Heart left ventricle (tissue), 16 donors: Measurements from ENCODE around the gene ANKLE1. TPM values are rescaled to one million over a fixed set of nuclear protein-coding genes. Genes with fewer than 3 reads are reported as not detected.

Source experiments
- ATAC-seq, 4 donors: fragments of 200-7000 bp; cut with Tn5 transposase; one replicate each; pipeline ENCODE4 v1.9.1; 2020 to 2022; ENCODE audit warnings: moderate library complexity in 4 of 4, mild to moderate bottlenecking in 3 of 4, moderate number of reproducible peaks in 1 of 4
- DNase-seq, 5 donors: peaks; one replicate each; pipeline ENCODE4 v3.0.0-alpha.2; 2020
- H3K27ac ChIP-seq, 12 donors: fragments of 200-600 bp; sonication (generic) in 4 of 12; one replicate each; pipeline versions ENCODE4 v1.5.0 to v1.8.0; 2016 to 2022; ENCODE audit warnings: mild to moderate bottlenecking in 2 of 12
- H3K27me3 ChIP-seq, 9 donors: fragments of 200-600 bp; sonication (generic) in 2 of 9; one replicate each; pipeline versions ENCODE4 v1.5.1 to v1.8.0; 2016 to 2022; ENCODE audit warnings: mild to moderate bottlenecking in 3 of 9
- H3K36me3 ChIP-seq, 9 donors: fragments of 200-600 bp; sonication (generic) in 2 of 9; one replicate each; pipeline versions ENCODE4 v1.5.0 to v1.8.0; 2018 to 2022; ENCODE audit warnings: mild to moderate bottlenecking in 2 of 9
- H3K4me1 ChIP-seq, 12 donors: fragments of 200-600 bp; sonication (generic) in 4 of 12; one replicate each; pipeline versions ENCODE4 v1.5.0 to v1.8.0; 2016 to 2022; ENCODE audit warnings: mild to moderate bottlenecking in 3 of 12
- H3K4me3 ChIP-seq, 12 donors: fragments of 200-600 bp; sonication (generic) in 4 of 12; one replicate each; pipeline versions ENCODE4 v1.5.0 to v1.8.0; 2017 to 2022; ENCODE audit warnings: mild to moderate bottlenecking in 9 of 12, moderate library complexity in 4 of 12
- H3K9me3 ChIP-seq, 12 donors: fragments of 200-600 bp; sonication (generic) in 4 of 12; one replicate each; pipeline versions ENCODE4 v1.5.0 to v1.8.0; 2016 to 2022; ENCODE audit warnings: mild to moderate bottlenecking in 1 of 12
- POLR2A ChIP-seq, 2 donors: fragments of 450-650 bp; IDR thresholded peaks; one replicate each; pipeline ENCODE4 v1.6.1; 2017; ENCODE audit warnings: antibody characterized with exemption in 2 of 2, mild to moderate bottlenecking in 2 of 2, moderate library complexity in 2 of 2
- WGBS, 4 donors: extraction: QIAGEN DNeasy Blood & Tissue Kit in 2 of 4; methylation state at CpG; one replicate each; pipeline versions ENCODE4 v1.1.5 to v1.1.7; 2013 to 2018; 5-methylcytosine and 5-hydroxymethylcytosine counted together
- intact Hi-C, 10 donors: fragments of 100-400 bp; cut with DNase I; formaldehyde crosslinking; loops; one replicate each; pipeline versions ENCODE4 v1.11.1 to v1.14.2; 2022
- polyA plus RNA-seq, 2 donors: library from polyadenylated mRNA; stranded (reverse); fragments of 200-250 nt; gene quantifications; one replicate each; pipeline ENCODE4 v1.2.3, GENCODE V29; 2013
- total RNA-seq, 9 donors: library from RNA; depleted of rRNA in 2 of 9; stranded (reverse); fragments of >200 nt in 2 of 9; fragmentation: NEBNext Ultra II Directional in 3 of 9; extraction: Animal tissue kit (Norgen Biotek cat#: 25700) in 3 of 9; gene quantifications; one replicate each; pipeline versions ENCODE4 v1.1.0 to v1.2.4, GENCODE V29; 2016 to 2023
- TF ChIP-seq, protein P1 (sequence below), 12 donors: fragments of 200-600 bp; sonication (generic) in 4 of 12; IDR thresholded peaks; one replicate each; pipeline versions ENCODE4 v1.5.0 to v1.8.0; 2018 to 2022; ENCODE audit warnings: antibody characterized with exemption in 12 of 12, mild to moderate bottlenecking in 5 of 12
- donor health status: ischemic (EF 13 %, LVEDD 7.1; RV severe dilation, severe dysfunction).
- donor health status: healthy with polysubstance abuse.
- donor health status: DM: no; HTN: yes; CAD: no.
- donor health status: DM: no; HTN: no; CAD: no.
- donor health status: ischemic (EF 25% LVEDD 6.9; RV normal size, moderate dysfunction).
- donor health status: ischemic (EF 25% LVEDD 5.7; RV mildly dilated, moderate dysfunction).
- donor health status: healthy.
- donor health status: DM: yes; HTN: yes; CAD: no.
- donor health status: ischemic (EF 35%, LVEDD 5.7; RV mildly dilated, moderate dysfunction).
- donor health status: nonischemic (EF 11% LVEDD 7.7; RV severe dilation, severe dysfunction).
- donor health status: DM: yes; HTN: yes; CAD: no.
- donor health status: PGD.
- donor health status: ischemic (EF 29% LVEDD 5.4; RV normal size, mild dysfunction).
- donor health status: nonischemic (EF 23%, LVEDD 6.1; RV moderate dilation, normal function).

ANKLE1 gene
- total and polyA plus RNA-seq, 11 donors, result 0.07 to 0.44 (median 0.23) TPM; not detected in 2

DNA sequence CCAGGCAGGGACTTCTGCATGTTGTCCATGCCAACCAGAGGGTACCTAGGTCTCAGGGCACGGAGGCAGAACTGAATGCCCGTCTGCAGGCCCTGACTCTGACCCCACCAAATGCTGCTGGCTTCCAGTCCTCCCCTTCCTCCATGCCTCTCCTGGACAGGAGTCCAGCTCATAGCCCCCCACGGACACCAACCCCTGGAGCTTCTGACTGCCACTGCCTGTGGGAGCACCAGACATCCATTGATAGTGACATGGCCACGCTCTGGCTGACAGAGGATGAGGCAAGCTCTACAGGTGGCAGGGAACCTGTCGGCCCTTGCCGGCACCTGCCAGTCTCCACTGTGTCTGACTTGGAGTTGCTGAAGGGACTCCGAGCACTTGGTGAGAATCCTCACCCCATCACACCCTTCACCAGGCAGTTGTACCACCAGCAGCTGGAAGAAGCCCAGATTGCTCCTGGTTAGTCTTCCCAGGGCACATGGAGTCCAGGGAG is 1.8 kb downstream of the ANKLE1 start:
- ATAC-seq, result no peak
- 93 to 100% (median 96%) methylated on average over 4 to 7 of the region's 7 CpGs for WGBS, 4 donors
- peaks cover 0 to 10% (median 5%) of the 10 kb centered on the region in 9 donors for H3K36me3 ChIP-seq
- DNase-seq, result no peak
- no peak for TF ChIP-seq POLR2A (IDR thresholded peaks at IDR 0.05)
- TF ChIP-seq, protein P1, sequence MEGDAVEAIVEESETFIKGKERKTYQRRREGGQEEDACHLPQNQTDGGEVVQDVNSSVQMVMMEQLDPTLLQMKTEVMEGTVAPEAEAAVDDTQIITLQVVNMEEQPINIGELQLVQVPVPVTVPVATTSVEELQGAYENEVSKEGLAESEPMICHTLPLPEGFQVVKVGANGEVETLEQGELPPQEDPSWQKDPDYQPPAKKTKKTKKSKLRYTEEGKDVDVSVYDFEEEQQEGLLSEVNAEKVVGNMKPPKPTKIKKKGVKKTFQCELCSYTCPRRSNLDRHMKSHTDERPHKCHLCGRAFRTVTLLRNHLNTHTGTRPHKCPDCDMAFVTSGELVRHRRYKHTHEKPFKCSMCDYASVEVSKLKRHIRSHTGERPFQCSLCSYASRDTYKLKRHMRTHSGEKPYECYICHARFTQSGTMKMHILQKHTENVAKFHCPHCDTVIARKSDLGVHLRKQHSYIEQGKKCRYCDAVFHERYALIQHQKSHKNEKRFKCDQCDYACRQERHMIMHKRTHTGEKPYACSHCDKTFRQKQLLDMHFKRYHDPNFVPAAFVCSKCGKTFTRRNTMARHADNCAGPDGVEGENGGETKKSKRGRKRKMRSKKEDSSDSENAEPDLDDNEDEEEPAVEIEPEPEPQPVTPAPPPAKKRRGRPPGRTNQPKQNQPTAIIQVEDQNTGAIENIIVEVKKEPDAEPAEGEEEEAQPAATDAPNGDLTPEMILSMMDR (IDR thresholded peaks at IDR 0.05), result no peak
- peaks cover 7 to 21% (median 14%) of the 10 kb centered on the region in 9 donors for H3K27me3 ChIP-seq
- no peaks in the 10 kb centered on the region for H3K9me3 ChIP-seq
- H3K27ac ChIP-seq, result no peak overlapping the region
- intact Hi-C loops, result loop anchor here in 9 of 10 donors (2.0 to 10.0 kb wide), 10 partner anchors 23 to 511 kb away; partner anchors contain the start of gene USE1 (in 1 of the 9)
- H3K4me3 ChIP-seq, result no peak overlapping the region
- H3K4me1 ChIP-seq, result peaks cover 0 to 17% (median 13%) of the 10 kb centered on the region in 12 donors

DNA sequence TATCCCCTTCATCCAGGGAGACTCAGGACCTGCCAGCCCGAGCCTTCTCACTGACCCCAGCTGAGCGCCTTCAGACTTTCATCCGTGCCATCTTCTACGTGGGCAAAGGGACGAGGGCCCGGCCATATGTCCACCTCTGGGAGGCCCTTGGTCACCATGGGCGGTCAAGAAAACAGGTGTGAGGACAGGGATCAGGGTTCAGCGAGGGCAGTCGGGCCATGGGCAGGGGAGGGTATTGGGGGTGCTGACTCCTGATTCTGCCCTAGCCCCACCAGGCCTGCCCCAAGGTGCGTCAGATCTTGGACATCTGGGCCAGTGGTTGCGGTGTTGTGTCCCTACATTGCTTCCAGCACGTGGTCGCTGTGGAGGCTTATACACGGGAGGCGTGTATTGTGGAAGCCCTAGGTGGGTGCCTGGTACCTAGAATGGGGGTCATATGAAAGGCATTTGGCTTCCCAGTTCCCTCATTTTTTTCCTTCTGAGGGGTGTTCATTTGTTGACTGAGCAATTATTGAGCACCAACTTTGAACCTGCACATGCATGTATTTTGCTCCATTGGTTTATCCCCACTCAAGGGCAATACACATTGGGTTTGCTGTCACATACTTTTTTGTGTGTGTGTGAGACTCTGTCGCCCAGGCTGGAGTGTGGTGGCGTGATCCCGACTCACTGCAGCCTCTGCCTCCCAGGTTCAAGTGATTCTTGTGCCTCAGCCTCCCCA is 3.9 kb downstream of the ANKLE1 start:
- peaks cover 0 to 22% (median 13%) of the 10 kb centered on the region in 12 donors for H3K4me1 ChIP-seq
- intact Hi-C loops, result loop anchor here in 4 of 10 donors (2.0 to 10.0 kb wide), 3 partner anchors 71 to 511 kb away; partner anchors contain the start of gene USE1 (in 1 of the 4)

DNA sequence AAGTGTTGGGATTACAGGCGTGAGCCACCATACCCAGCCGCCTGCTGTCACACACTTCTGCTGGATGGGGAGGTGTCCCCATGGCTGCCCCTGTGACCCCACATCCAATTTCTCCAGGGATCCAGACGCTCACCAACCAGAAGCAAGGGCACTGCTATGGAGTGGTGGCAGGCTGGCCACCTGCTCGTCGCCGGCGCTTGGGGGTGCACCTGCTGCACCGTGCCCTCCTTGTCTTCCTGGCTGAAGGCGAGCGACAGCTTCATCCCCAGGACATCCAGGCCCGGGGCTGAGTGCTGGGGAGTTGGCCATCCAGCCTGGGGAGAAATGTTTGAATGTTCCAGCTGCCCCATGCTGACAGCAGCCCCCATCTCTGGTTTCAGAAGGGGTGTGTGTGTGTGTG is 4.6 kb downstream of the ANKLE1 start:
- WGBS, 4 donors, result 92 to 95% (median 93%) methylated on average over 11 of the region's 11 CpGs
- TF ChIP-seq, protein P1 (IDR thresholded peaks at IDR 0.05), result no peak
- TF ChIP-seq POLR2A (IDR thresholded peaks at IDR 0.05), result no peak
- Histone ChIP-seq H3K4me3 (no peak overlapping the region), H3K4me1 (peaks cover 0 to 22% (median 13%) of the 10 kb centered on the region in 12 donors), H3K36me3 (no peaks in the 10 kb centered on the region), H3K27ac (no peak overlapping the region), H3K9me3 (no peaks in the 10 kb centered on the region), H3K27me3 (peaks cover 7 to 17% (median 13%) of the 10 kb centered on the region in 9 donors)
- ATAC-seq (no peak), DNase-seq (no peak)
- intact Hi-C loops, result loop anchor here in 3 of 10 donors (10.0 kb wide), 2 partner anchors 71 to 511 kb away; partner anchors contain the start of gene USE1 (in 1 of the 3)

More for the DNA sequence above, 3.9 kb downstream of the ANKLE1 start:
- Histone ChIP-seq H3K4me3 (no peak overlapping the region), H3K27ac (no peak overlapping the region), H3K9me3 (no peaks in the 10 kb centered on the region), H3K27me3 (peaks cover 7 to 20% (median 14%) of the 10 kb centered on the region in 9 donors), H3K36me3 (no peaks in the 10 kb centered on the region)
- 87 to 93% (median 91%) methylated on average over 11 to 18 of the region's 18 CpGs for WGBS, 4 donors
- ATAC-seq (no peak), DNase-seq (no peak)
- TF ChIP-seq POLR2A (IDR thresholded peaks at IDR 0.05), result no peak
- TF ChIP-seq, protein P1 (IDR thresholded peaks at IDR 0.05), result no peak

DNA sequence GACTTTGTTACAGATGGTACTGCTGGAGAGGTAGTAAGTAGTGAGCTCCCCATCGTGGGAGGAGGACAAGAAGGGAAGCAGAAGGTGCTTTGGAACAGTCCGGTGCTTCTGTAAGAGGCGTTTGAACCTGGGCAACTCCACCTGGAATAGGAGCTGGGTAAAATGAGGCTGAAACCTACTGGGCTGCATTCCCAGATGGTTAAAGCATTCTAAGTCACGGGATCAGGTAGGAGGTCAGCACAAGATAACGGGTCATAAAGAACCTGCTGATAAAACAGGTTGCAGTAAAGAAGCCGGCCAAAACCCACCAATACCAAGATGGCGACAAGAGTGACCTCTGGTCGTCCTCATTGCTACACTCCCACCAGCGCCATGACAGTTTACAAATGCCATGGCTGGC is 5.1 kb downstream of the ANKLE1 start:
- TF ChIP-seq, protein P1 (IDR thresholded peaks at IDR 0.05), result no peak
- TF ChIP-seq POLR2A (IDR thresholded peaks at IDR 0.05), result no peak

More for the DNA sequence above, 5.1 kb downstream of the ANKLE1 start:
- DNase-seq (no peak), ATAC-seq (no peak)
- no peak overlapping the region for H3K27ac ChIP-seq
- intact Hi-C loops, result loop anchor here in 3 of 10 donors (10.0 kb wide), 2 partner anchors 72 to 512 kb away; partner anchors contain the start of gene USE1 (in 1 of the 3)
- peaks cover 0 to 18% (median 8%) of the 10 kb centered on the region in 12 donors for H3K4me1 ChIP-seq
- 84 to 90% (median 87%) methylated on average over 9 of the region's 9 CpGs for WGBS, 4 donors
- peaks cover 3 to 12% (median 8%) of the 10 kb centered on the region in 9 donors for H3K27me3 ChIP-seq
- no peak overlapping the region for H3K4me3 ChIP-seq
- H3K9me3 ChIP-seq, result no peaks in the 10 kb centered on the region
- H3K36me3 ChIP-seq, result no peaks in the 10 kb centered on the region
